H1 (cell line): ENCODE results near the gene GAS2. TPM values are rescaled to one million over a fixed set of nuclear protein-coding genes. Genes with fewer than 3 reads are reported as not detected.

ENCODE experiments used
- NANOG ChIP-seq: IDR thresholded peaks from 2 replicates; pipeline ENCODE4 v1.6.1; 2011; ENCODE audit warnings: low read length, low read depth, mild to moderate bottlenecking, inconsistent platforms; ENCODE audit not compliant: insufficient read depth, poor library complexity, severe bottlenecking
- polyA plus RNA-seq, 7 experiments: library from polyadenylated mRNA; depleted of rRNA in 3 of 7; stranded (reverse) in 5 of 7; unstranded in 2 of 7; fragments of >200 nt in 5 of 7; fragments of 200-250 nt in 2 of 7; gene quantifications; 1 replicate in 5 of 7; 2 replicates in 1 of 7; 4 replicates in 1 of 7; pipeline versions ENCODE4 v1.2.1 to v1.2.3, GENCODE V29; 2011 to 2013; ENCODE audit warnings: missing spikeins in 2 of 7, mixed read lengths in 2 of 7
- total RNA-seq: library from RNA; stranded (reverse); fragmentation: NEBNext Ultra II Directional; extraction: Animal tissue kit (Norgen Biotek cat#: 25700); gene quantifications from 2 replicates; pipeline ENCODE4 v1.2.1, GENCODE V29; 2021
- TF ChIP-seq, protein P1 (sequence below): IDR thresholded peaks from 2 replicates; pipeline ENCODE4 v1.6.1; 2011; ENCODE audit warnings: low read depth, mild to moderate bottlenecking, low read length; ENCODE audit not compliant: insufficient read depth

GAS2 gene
- total and polyA plus RNA-seq, 2 of the 8 experiments (the other 6 are each of a cell fraction or from before 2014, with no cell fraction given), result 0.70 to 1.7 TPM

DNA sequence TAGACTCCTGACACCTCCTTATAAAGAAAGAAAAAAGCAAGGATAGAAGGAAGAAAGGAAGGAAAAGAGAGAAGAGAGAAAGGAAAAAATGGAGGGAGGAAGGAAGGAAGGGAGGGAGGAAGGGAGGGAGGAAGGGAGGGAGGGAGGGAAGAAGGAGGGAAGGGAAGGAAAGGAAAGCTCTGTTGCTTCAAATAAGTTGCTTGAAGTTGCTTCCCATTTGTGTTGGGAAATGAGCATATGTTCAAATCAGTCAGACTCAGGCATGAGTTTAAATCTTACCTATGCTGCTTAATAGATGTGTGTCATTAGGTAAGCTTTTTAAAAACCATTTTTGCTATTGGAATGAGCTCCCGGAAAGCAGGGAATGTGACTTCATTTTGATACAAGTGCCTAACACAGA, 6.6 kb upstream of the GAS2 start (continued):
- TF ChIP-seq, protein P1, sequence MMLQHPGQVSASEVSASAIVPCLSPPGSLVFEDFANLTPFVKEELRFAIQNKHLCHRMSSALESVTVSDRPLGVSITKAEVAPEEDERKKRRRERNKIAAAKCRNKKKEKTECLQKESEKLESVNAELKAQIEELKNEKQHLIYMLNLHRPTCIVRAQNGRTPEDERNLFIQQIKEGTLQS, result no peak
- no peak for TF ChIP-seq NANOG
